ENCODE data around the gene SF3B6.
"Not testable (repeated sequence)": the region's sequence is repeated elsewhere in the genome, so short reads cannot be mapped to it uniquely, and the experiment has no call there.

Gene SF3B6

GRCh38 chr2:24050041-24050979, 25.8 kb downstream of the SF3B6 start:
- DNase-seq = no peak

DNA sequence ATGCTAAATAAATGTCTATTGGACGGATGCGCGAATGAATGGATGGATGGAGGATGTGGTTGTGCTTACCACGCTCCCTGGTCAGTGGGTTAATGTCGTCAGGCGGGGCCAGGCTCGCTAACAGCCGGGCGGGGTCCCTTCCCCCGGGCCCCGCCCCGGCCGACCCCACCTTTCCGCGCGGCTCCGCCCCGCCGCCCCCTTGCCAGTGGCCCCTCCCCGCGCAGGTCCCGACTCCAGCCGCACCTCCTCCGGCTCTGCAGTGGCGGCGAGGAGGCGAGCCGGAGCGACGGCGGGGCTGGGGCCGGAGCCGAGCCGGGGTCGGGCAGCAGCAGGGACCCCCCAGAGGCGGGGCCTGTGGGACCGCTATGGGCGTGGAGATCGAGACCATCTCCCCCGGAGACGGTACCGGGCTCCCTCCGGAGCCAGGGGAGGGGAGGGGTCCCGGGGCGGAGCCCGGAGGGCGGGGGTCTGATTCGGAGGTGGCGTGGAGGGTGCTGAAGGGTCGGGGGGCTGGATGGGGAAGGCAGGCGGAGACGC, 26.6 kb downstream of the SF3B6 start, which contains the start of gene FKBP1B:
Gene FKBP1B (plus strand): TSS at position 257 of the 537 bp plus-strand sequence. CDS start 109 bp downstream, at position 366.
- peak; percentile 75 for DNase-seq

- peak; percentile 64 for DNase-seq
Measured at GRCh38 chr2:24048769-24049484, 27.2 kb downstream of the SF3B6 start.

DNA sequence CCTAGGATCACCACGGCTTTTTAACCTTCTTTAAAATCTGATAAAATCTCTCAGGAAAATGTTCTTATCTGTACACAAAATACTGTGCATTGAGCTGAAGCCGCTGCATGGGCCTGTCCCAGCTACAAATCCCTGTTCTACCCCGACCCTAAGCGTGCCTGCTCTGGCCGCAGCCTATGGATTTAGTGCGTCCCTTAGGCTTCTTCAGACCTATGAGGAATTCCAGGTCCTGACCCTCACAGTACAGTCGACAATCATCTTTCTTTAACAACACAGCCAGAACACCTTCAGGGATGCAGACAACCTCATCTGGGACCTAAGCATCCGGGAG, 28.5 kb downstream of the SF3B6 start:
- no peak for DNase-seq

DNA sequence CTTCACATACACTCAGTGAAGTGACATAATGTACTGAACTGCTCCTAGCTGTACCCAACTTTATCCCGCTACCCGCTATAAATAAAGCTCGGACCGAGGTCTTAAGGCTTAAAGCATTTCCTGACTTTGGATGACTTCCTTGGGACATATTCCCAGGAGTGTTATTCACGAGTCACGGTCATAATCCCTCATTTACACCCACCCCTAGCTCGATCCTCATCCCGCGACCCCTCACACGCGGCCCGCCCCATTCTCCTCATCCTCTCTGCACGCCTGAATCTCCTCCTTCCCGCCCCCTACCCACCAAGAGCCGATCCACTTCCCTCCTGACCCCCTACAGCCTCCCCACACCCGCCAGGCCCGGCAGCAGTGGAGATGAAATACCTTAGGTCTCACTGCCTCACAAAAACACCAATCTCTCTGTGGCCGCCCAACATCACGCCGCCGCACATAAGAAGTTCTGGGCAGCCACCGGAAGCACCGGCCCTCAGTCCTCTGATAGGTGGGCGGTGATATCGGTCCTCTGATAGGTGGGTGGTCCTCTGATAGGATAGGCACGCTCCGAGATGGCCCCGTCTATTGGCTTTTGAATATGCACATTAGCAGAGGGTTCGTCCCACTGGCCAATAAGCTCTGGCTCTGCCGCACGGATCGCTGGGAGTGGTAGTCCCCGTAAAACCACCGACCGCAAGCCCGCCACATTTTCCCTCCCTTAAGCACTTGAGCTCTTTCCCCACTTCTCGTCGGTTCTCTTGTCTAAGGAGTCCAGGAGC, 29.0 kb downstream of the SF3B6 start, which contains the start of gene WDCP:
Gene WDCP (minus strand): TSS at position 462 of the 773 bp plus-strand sequence. CDS start 7,897 bp downstream, outside the sequence.
- peak; percentile 100 for DNase-seq

DNA sequence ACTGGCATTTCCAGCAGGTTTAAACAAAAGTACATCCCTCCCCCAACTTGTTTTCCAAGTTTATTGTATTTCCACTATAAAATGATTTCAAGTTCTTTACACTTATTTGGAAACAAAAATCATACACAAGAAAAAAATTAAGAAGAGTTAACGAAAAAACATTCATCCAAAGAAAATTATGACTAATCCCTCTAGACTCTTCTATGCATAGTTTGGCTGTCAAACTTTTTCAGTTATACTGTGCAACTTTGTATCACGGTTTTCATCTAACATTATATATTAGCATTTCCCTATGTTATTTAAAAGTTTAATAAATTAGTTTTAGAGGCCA, 29.6 kb downstream of the SF3B6 start:
- no peak for DNase-seq

DNA sequence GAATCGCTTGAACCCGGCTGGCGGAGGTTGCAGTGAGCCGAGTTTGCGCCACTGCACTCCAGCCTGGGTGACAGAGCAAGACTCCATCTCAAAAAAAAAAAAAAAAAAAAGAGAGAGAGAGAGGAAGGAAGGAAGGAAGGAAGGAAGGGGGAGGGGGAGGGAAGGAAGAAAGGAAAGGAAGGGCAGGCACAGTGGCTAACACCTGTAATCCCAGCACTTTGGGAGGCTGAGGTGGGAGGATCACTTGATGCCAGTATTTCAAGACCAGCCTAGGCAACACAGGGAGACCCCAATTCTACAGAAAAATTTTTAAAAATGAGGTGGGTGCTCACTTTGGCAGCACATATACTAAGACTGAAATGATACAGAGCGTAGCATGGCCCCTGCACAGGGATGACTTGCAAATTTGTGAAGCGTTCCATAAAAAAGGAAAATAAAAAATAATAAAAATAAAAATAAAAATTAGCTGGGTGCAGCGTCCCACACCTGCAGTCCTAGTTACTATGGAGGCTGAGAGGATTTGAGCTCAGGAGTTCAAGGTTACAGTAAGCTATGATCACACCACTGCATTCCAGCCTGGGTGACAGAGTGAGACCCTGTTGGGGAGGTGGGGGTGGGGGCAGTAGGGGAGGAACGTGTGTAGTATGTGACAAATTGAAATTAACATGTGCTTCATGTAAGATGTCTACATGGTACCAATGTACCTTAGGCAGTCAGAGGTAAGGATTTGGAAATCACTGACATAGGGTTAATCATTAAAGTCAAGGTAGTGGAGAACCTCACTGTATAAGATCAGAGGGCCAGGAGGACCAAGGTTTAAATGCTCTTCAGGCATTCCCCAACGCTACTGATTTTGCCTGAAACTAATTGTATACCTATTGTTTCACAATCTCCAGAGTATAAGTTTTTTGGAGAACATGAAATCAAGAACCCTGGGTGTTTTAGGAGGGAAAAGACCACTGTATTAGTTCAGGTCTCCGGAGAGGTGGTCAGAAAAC, 30.3 kb downstream of the SF3B6 start:
- no peak for DNase-seq

DNA sequence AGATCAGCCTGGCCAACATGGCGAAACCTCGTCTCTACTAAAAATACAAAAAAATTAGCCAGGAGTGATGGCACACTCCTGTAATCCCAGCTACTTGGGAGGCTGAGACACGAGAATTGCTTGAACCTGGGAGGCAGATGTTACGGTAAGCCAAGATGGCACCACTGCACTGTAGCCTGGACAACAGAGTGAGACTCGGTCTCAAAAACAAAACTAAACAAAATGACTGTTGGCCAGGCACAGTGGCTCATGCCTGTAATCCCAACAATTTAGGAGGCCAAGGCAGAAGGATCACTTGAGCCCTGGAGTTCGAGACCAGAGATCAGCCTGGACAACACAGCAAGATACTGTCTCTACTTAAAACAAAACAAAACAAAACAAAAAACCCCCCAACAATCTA, 33.0 kb downstream of the SF3B6 start:
- DNase-seq = not testable (repeated sequence)

DNA sequence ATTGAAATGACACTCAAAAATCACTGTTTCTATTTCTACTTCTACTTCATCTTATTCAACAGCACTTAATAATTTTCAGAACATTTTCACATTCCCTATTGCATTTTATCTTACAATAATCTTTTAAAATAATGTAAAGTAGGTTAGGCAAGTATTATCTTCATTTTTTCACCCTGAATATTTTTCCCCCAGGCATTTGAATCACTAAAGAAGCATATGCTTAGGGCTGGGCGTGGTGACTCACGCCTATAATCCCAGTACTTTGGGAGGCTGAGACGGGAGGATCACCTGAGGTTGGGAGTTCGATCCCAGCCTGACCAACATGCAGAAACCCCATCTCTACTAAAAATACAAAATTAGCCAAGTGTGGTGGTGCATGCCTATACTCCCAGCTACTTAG, 35.6 kb downstream of the SF3B6 start:
- no peak for DNase-seq

DNA sequence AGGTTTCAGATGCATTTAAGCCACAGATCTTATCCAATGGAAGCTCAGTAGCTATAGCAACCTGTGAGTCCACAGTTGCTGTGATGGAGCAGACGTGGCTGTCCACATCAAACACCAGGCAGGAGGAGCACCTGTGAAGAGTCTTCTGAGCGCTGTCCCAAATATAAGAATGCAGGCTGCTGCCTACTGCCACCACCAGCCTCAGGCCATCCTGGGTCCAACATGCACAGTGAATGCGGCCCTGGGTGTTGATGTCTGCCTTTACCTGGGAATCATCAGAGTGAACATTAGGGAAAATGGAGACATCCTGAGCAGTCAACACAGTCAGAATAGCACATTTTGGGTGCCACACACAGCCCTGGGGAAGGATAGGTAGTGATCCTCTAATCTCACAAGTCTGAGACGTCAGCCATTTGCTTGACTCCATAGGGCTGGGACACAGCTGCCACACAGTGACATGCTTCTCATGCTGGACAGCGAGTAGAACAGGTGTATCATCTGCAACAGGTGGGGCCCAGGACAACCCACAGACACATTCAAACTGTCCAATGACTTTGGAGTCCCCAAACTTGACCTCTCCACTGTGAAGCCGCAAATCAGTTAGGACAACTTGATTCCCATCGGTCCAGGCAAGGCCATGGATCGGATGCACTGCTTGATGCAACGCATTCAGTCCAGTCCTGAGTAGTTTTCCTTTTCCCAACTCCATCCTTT, 37.2 kb downstream of the SF3B6 start:
- no peak for DNase-seq

DNA sequence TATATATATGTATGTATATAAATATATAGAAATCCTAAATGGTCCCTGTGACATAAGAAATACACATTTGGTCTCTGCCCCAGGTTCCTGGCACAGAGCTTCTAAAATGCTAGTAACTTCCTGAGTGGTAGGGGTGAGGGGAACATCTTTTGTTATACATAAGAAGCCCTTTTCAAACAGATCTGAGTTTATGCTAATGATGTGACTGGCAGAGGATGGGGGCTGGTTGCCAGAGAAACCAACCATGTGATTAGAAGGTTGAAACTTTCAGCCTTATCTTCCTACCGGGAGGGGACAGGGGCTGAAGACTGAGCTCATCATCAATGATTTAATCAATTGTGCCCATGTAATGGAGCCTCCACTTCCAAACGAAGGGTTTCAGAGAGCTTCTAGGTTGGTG, 49.9 kb downstream of the SF3B6 start:
- DNase-seq = no peak

- DNase-seq = no peak
Measured at GRCh38 chr2:24024996-24025663, 51.0 kb downstream of the SF3B6 start.

- DNase-seq = no peak
Measured at GRCh38 chr2:24024018-24024417, 52.1 kb downstream of the SF3B6 start.

DNA sequence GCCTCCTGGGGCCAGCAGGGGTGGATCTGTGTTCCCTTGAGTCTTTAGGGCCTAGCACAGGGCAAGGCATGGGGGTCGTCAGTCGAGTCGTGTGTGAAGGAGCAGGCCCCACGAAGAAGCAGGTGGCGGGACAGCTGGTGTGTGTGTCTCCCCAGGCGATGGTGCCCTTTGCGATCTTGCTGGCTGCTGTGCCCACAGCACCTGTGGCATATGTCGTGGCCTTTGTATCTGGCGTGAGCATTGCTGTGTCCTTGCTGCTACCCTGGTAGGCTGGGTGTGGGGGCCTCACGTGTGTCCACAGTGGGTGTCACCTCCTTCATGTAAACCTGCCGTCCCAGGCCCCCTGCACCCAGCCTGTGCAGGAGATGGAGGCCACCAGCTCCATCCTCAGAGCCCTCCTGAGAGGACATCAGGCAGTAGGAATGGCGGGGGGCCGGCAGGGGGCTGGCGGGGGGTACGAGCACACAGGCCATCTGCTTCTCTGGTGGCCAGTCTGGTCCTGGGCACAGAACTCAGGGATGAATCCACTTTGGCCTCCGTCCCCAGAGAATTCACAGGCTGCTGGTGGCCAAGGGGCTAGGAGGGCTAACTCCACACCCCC, 53.1 kb downstream of the SF3B6 start:
- DNase-seq = no peak

- DNase-seq = no peak
Measured at GRCh38 chr2:24022324-24022974, 53.7 kb downstream of the SF3B6 start.

- no peak for DNase-seq
Measured at GRCh38 chr2:24021122-24021998, 54.8 kb downstream of the SF3B6 start.

DNA sequence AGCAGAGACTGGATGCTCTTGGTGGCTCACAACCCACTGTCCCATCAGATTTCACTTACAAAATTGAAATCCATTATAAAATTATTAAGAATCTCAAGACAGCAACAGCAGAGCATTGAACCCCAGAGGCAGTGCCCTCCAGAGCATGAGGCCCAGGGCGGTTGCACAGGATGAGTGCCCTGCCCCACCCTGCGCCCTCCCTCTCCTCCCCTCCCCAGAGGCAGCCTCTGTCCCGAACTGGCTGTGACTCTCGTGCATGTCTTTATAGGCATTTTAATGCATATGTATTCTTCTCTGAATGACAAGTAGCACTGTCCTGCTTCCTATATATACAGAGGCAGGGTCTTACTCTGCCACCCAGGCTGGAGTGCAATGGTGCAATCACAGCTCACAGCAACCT, 55.9 kb downstream of the SF3B6 start:
- no peak for DNase-seq

DNA sequence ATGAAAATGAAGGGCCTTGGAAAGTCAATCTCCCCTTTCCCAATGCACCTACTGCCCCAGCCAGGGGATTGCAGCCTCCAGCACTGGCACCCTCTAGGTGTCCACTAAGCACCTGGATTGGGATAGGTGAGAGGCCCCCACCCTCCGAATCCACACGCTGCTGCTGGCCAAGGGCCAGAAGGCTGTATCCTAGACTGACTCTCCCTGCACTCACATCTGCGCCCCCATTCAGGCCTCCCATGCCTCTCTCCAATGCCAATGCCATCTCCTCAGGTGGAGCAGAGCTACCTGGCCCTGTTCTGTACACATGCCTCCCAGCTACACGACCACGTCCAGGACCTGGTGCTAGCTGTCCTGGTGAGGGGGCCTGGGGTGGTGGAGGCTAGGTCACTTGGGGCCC, 56.4 kb downstream of the SF3B6 start:
- DNase-seq = no peak

Data from NCI-H345 (cell line).